ENCODE data around the gene TEX22.

Gene TEX22

DNA sequence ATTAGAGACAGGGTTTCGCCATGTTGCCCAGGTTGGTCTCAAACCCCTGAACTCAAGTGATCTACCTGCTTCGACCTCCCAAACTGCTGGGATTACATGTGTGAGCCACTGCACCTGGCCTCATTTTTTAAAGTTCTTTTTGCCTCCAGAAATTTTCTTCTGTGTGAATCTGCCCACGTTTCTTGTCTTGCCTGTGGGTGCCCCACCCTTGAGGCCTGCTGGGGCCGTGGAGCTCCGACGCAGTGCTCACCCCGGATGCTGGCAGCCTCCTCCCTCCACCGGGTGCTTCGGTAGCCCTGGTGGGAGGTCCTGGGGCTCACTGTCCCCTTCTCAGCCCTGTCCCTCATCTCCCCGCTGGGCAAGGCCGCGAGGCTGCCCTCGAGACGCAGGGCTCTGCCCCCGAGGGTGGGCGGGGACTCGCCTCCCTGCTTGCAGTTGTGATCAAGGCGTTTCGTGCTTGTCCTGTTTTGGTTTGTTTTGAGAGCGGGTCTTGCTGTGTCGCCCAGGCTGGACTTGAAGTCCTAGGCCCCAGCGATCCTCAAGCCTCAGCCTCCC lies 56.8 kb downstream of the TEX22 start:
- in situ Hi-C loops (cut with MboI; ENCODE audit: low sequenced_read_pairs) = no loop called here

DNA sequence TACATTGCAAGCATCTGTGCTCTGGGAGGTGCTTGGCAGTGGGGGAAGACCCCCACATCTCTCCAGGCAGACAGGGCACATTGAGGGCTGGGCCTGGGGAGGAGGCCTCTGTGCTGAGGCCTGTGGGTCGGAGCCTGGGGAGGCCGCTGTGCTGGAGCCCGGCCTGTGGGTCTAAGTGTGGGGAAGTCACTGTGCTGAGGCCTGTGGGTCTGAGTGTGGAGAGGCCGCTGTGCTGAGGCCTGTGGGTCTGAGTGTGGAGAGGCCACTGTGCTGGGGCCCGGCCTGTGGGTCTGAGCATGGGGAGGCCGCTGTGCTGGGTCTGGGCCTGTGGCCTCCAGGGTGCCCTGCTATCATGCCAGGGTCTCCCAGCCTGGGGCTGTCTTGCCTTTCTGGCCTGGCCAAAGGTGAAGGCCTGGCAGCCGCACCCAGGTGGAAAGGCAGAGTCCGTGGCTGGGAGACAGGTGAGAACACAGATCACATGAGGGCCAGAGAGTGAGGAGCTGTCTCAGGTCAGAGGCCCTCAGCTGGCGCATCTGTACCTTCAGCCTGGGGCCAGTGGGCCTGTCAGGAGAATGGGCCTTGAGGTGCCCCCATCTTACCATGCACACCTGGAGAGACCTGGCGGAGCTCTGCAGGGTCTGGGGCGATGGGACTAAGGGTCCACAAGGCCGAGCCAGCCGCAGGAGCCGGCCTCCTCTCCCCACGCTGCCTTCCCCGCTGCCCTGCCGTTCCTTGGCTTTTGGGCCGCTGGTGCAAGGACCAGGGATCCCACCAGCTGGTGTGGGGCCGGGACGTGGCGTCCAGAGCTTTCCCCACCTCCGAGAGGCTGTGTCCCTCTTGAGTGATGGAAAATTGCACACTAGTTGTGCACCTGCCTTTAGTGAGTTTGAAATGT lies 57.7 kb downstream of the TEX22 start:
- in situ Hi-C loops (cut with MboI; ENCODE audit: low sequenced_read_pairs) = no loop called here

- in situ Hi-C loops (cut with MboI; ENCODE audit: low sequenced_read_pairs) = no loop called here
These were observed 58.6 kb downstream of the TEX22 start for GRCh38 chr14:105456736-105457617.

GRCh38 chr14:105458010-105458409 lies 59.7 kb downstream of the TEX22 start:
- in situ Hi-C loops (cut with MboI; ENCODE audit: low sequenced_read_pairs) = no loop called here

- in situ Hi-C loops (cut with MboI; ENCODE audit: low sequenced_read_pairs) = no loop called here
These were observed 60.2 kb downstream of the TEX22 start for GRCh38 chr14:105458571-105458970.

DNA sequence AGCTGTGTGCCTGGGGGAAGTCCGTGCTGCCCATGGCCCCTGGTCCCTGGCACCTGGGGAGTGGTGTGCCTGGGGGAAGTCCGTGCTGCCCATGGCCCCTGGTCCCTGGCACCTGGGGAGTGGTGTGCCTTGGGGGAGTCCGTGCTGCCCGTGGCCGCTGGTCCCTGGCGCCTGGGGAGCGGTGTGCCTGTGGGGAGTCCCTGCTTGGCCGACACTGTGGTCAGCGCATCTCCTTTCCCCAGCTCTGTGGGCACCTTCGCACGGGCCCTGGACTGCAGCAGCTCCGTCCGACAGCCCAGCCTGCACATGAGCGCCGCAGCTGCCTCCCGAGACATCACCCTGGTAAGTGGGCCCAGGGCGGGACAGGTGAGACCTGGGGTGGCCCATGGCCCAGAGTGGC lies 61.8 kb downstream of the TEX22 start:
- in situ Hi-C loops (cut with MboI; ENCODE audit: low sequenced_read_pairs) = no loop called here

- in situ Hi-C loops (cut with MboI; ENCODE audit: low sequenced_read_pairs) = no loop called here
These were observed 62.3 kb downstream of the TEX22 start for GRCh38 chr14:105460616-105461015.

GRCh38 chr14:105461903-105462302 lies 63.6 kb downstream of the TEX22 start:
- in situ Hi-C loops (cut with MboI; ENCODE audit: low sequenced_read_pairs) = no loop called here
